ENCODE results near the gene MCTS1.
A peak's percentile ranks its signal among the peaks of the same experiment; 100 is the strongest.
"Not testable (repeated sequence)": the region's sequence is repeated elsewhere in the genome, so short reads cannot be mapped to it uniquely, and the experiment has no call there.

The MCTS1 gene

GRCh38 chrX:120568609-120569008 lies 35.3 kb upstream of the MCTS1 start:
- no peak overlapping the region for H3K4me3 ChIP-seq (ENCODE audit: low read depth, low read length)
- TF ChIP-seq, protein P1, sequence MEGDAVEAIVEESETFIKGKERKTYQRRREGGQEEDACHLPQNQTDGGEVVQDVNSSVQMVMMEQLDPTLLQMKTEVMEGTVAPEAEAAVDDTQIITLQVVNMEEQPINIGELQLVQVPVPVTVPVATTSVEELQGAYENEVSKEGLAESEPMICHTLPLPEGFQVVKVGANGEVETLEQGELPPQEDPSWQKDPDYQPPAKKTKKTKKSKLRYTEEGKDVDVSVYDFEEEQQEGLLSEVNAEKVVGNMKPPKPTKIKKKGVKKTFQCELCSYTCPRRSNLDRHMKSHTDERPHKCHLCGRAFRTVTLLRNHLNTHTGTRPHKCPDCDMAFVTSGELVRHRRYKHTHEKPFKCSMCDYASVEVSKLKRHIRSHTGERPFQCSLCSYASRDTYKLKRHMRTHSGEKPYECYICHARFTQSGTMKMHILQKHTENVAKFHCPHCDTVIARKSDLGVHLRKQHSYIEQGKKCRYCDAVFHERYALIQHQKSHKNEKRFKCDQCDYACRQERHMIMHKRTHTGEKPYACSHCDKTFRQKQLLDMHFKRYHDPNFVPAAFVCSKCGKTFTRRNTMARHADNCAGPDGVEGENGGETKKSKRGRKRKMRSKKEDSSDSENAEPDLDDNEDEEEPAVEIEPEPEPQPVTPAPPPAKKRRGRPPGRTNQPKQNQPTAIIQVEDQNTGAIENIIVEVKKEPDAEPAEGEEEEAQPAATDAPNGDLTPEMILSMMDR (IDR thresholded peaks at IDR 0.05; ENCODE audit: low read depth, low read length) = no peak
- TF ChIP-seq, protein P2, sequence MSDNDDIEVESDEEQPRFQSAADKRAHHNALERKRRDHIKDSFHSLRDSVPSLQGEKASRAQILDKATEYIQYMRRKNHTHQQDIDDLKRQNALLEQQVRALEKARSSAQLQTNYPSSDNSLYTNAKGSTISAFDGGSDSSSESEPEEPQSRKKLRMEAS (IDR thresholded peaks at IDR 0.05; ENCODE audit: low read depth, low read length) = no peak
- TF ChIP-seq MYC (IDR thresholded peaks at IDR 0.05; ENCODE audit: low read depth, low read length) (no peak), POLR2A (IDR thresholded peaks at IDR 0.05; ENCODE audit: extremely low read depth, insufficient read length) (no peak)
- no peak for DNase-seq (ENCODE audit: low read depth)

GRCh38 chrX:120570011-120570600 lies 33.8 kb upstream of the MCTS1 start:
- TF ChIP-seq, protein P2 (IDR thresholded peaks at IDR 0.05; ENCODE audit: low read depth, low read length) = no peak
- TF ChIP-seq POLR2A (IDR thresholded peaks at IDR 0.05; ENCODE audit: extremely low read depth, insufficient read length) (no peak), MYC (IDR thresholded peaks at IDR 0.05; ENCODE audit: low read depth, low read length) (no peak)
- TF ChIP-seq, protein P1 (IDR thresholded peaks at IDR 0.05; ENCODE audit: low read depth, low read length) = no peak
- H3K4me3 ChIP-seq (ENCODE audit: low read depth, low read length) = no peak overlapping the region
- DNase-seq (ENCODE audit: low read depth) = no peak

DNA sequence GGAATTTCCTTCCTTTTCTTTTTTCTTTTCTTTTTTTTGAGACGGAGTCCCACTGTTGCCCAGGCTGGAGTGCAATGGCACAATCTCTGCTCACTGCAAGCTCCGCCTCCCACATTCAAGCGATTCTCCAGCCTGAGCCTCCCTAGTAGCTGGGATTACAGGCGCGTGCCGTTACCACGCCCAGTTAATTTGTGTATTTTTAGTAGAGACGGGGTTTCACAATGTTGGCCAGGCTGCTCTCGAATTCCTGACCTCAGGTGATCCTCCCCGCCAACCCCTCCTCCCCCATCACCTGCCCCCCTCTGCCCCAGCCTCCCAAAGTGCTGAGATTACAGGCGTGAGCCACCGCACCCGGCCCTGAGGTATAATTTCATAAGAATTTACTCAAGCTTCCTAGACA lies 30.1 kb upstream of the MCTS1 start:
- DNase-seq (ENCODE audit: low read depth); H3K4me3 ChIP-seq (ENCODE audit: low read depth, low read length): not testable (repeated sequence)

DNA sequence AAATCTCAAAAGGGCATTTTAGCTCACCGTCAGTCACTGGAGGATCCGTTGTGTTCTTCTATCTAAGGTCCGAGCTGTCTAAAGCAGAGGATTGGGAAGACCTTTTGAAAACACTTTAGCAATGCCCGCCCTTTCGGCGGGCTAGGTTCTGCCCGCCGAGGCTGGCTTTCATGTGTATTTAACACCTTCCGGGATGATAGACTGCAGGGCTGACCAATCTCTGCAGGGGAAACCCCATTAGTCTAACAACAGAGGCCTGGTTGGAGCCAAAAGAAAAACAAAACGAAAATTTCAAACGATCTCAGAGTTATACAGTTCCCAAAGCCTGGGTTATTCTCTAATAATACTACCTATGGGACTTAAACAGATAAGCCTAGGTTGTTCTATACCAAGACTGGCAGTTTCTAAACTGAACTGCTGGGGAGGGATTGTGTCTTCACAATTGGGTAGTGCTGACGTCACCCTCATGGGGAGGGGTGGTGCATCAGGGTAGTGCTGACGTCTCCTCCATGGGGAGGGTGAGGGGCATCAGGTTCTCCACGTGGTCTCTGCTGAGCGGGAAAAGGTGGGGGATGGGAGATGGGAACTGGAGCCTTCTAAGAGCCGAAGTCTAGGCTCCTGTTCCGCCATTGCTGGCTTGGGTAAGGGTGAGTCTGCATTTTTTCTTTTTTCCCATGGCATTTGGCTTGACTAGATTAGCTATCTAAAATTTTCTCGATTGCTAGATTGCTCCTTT lies 28.4 kb upstream of the MCTS1 start:
- no peak overlapping the region for H3K4me3 ChIP-seq (ENCODE audit: low read depth, low read length)
- TF ChIP-seq POLR2A (IDR thresholded peaks at IDR 0.05; ENCODE audit: extremely low read depth, insufficient read length) (no peak), MYC (IDR thresholded peaks at IDR 0.05; ENCODE audit: low read depth, low read length) (no peak)
- TF ChIP-seq, protein P1 (IDR thresholded peaks at IDR 0.05; ENCODE audit: low read depth, low read length) = no peak
- TF ChIP-seq, protein P2 (IDR thresholded peaks at IDR 0.05; ENCODE audit: low read depth, low read length) = no peak
- DNase-seq (ENCODE audit: low read depth) = no peak

DNA sequence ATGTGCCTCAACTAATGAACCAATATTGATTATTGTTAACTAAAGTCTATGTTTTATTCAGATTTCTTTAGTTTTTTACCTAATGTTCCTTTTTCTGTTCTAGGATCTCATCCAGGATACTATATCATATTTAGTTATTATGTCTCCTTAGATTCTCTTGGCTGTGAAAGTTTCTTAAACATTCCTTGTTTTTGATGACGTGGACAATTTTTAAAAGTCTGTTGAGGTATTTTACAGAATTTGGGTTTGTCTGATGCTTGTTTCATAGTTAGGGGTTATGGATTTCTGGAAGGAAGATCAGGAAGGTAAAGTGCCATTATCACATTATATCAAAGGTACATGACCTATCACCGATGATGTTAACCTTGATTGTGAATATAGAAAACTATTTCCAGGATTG lies 18.2 kb upstream of the MCTS1 start:
- DNase-seq (ENCODE audit: low read depth) = no peak
- TF ChIP-seq, protein P2 (IDR thresholded peaks at IDR 0.05; ENCODE audit: low read depth, low read length) = no peak
- TF ChIP-seq POLR2A (IDR thresholded peaks at IDR 0.05; ENCODE audit: extremely low read depth, insufficient read length) = no peak
- no peak for TF ChIP-seq MYC (IDR thresholded peaks at IDR 0.05; ENCODE audit: low read depth, low read length)
- TF ChIP-seq, protein P1 (IDR thresholded peaks at IDR 0.05; ENCODE audit: low read depth, low read length) = no peak

DNA sequence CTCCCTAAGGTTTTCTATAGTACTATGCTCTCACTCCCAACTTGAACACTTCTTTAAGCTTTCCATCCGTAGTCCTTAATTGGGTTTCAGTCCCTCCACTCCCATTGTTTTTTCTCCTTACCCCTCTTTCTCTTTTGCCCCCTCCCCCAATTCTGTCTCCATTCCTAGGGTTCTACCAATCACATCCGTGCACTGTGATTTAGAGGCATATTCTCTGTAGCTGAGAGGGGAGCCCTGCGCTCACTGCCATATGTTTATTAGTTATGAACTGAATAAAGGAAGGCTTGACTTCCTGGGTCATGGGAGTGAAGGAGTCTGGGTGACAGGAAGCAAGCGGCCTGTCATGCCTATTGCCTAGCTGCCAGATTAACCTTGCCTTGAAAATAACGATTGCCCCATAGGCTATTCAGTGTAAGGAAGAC lies 471 bp downstream of the MCTS1 start:
- DNase-seq (ENCODE audit: low read depth) = peak; percentile 59
- H3K4me3 ChIP-seq (ENCODE audit: low read depth, low read length) = peak overlapping the region; percentile 96
- TF ChIP-seq, protein P1 (IDR thresholded peaks at IDR 0.05; ENCODE audit: low read depth, low read length) = no peak
- TF ChIP-seq MYC (IDR thresholded peaks at IDR 0.05; ENCODE audit: low read depth, low read length) (no peak), POLR2A (IDR thresholded peaks at IDR 0.05; ENCODE audit: extremely low read depth, insufficient read length) (no peak)
- TF ChIP-seq, protein P2 (IDR thresholded peaks at IDR 0.05; ENCODE audit: low read depth, low read length) = no peak

More for the DNA sequence above, 18.2 kb upstream of the MCTS1 start:
- no peak overlapping the region for H3K4me3 ChIP-seq (ENCODE audit: low read depth, low read length)
